Ascending aorta (tissue), 2 donors: ENCODE data around the gene ZNF100. TPM values are rescaled to one million over a fixed set of nuclear protein-coding genes. Genes with fewer than 3 reads are reported as not detected.

Experiments used
- DNase-seq, 2 donors: peaks; one replicate each; pipeline ENCODE4 v3.0.0-alpha.2; 2019; ENCODE audit warnings: low spot score in 2 of 2
- H3K27ac ChIP-seq, 2 donors: fragments of 200-600 bp; sonication (generic); one replicate each; pipeline ENCODE4 v1.5.1; 2016 to 2017; ENCODE audit warnings: mild to moderate bottlenecking in 1 of 2
- H3K27me3 ChIP-seq: fragments of 200-600 bp; sonication (generic); one replicate; pipeline ENCODE4 v1.5.1; 2017
- H3K36me3 ChIP-seq, 2 donors: fragments of 200-600 bp; sonication (generic); one replicate each; pipeline ENCODE4 v1.5.1; 2016
- H3K4me1 ChIP-seq, 2 donors: fragments of 200-600 bp; sonication (generic); one replicate each; pipeline ENCODE4 v1.5.1; 2016 to 2017; ENCODE audit warnings: mild to moderate bottlenecking in 1 of 2
- H3K4me3 ChIP-seq, 2 donors: fragments of 200-600 bp; sonication (generic); one replicate each; pipeline ENCODE4 v1.5.1; 2016 to 2017; ENCODE audit warnings: mild to moderate bottlenecking in 1 of 2
- H3K9me3 ChIP-seq, 2 donors: fragments of 200-600 bp; sonication (generic); one replicate each; pipeline ENCODE4 v1.5.1; 2016
- intact Hi-C: fragments of 100-400 bp; cut with DNase I; formaldehyde crosslinking; loops from one replicate; pipeline ENCODE4 v1.15.1; 2023
- total RNA-seq: library from RNA; depleted of rRNA; stranded (reverse); fragments of >200 nt; gene quantifications from one replicate; pipeline ENCODE4 v1.1.0, GENCODE V29; 2016
- TF ChIP-seq, protein P1 (sequence below), 3 experiments: fragments of 200-600 bp in 2 of 3; fragments of 450-650 bp in 1 of 3; sonication (generic) in 2 of 3; IDR thresholded peaks; one replicate each; pipeline ENCODE4 v1.5.1; 2016 to 2019; ENCODE audit warnings: antibody characterized with exemption in 3 of 3, mild to moderate bottlenecking in 1 of 3, moderate library complexity in 1 of 3

ZNF100 gene
- total RNA-seq, 1 donor from 2014 or later, result 4.2 TPM

- Histone ChIP-seq H3K36me3 (no peaks in the 10 kb centered on the region), H3K27me3 (no peaks in the 10 kb centered on the region), H3K4me1 (no peaks in the 10 kb centered on the region), H3K9me3 (no peaks in the 10 kb centered on the region), H3K27ac (no peak overlapping the region), H3K4me3 (no peak overlapping the region)
- DNase-seq, result no peak
- TF ChIP-seq, protein P1, sequence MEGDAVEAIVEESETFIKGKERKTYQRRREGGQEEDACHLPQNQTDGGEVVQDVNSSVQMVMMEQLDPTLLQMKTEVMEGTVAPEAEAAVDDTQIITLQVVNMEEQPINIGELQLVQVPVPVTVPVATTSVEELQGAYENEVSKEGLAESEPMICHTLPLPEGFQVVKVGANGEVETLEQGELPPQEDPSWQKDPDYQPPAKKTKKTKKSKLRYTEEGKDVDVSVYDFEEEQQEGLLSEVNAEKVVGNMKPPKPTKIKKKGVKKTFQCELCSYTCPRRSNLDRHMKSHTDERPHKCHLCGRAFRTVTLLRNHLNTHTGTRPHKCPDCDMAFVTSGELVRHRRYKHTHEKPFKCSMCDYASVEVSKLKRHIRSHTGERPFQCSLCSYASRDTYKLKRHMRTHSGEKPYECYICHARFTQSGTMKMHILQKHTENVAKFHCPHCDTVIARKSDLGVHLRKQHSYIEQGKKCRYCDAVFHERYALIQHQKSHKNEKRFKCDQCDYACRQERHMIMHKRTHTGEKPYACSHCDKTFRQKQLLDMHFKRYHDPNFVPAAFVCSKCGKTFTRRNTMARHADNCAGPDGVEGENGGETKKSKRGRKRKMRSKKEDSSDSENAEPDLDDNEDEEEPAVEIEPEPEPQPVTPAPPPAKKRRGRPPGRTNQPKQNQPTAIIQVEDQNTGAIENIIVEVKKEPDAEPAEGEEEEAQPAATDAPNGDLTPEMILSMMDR (IDR thresholded peaks at IDR 0.05), result no peak
- intact Hi-C loops, result no loop called here
Measured at GRCh38 chr19:21694171-21694906, 73.0 kb downstream of the ZNF100 start.

GRCh38 chr19:21693399-21693798 lies 74.0 kb downstream of the ZNF100 start:
- TF ChIP-seq, protein P1 (IDR thresholded peaks at IDR 0.05), result no peak
- Histone ChIP-seq H3K27me3 (no peaks in the 10 kb centered on the region), H3K4me1 (no peaks in the 10 kb centered on the region), H3K4me3 (no peak overlapping the region), H3K27ac (no peak overlapping the region), H3K9me3 (no peaks in the 10 kb centered on the region), H3K36me3 (no peaks in the 10 kb centered on the region)
- intact Hi-C loops, result no loop called here
- DNase-seq, result no peak

DNA sequence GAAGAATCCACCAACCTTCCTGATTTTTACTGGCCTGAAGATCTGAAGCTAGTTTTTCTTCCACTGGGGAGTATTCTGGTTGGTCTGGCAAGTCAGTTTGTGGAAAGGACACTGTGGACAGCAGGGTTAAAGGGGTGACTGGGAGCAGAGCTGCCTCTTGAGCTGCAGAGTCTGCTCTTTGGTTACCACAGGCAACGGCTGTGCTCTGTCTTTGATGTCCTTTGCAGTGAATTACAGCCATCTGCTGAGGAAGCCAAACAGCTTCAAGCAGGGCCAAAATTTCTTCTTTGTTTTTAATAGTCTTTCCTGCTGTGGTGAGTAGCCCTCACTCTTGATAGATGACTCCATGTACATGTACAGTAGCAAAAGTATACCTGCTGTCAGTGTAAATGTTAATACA lies 75.7 kb downstream of the ZNF100 start:
- no peaks in the 10 kb centered on the region for H3K36me3 ChIP-seq
- H3K27me3 ChIP-seq, result no peaks in the 10 kb centered on the region
- H3K27ac ChIP-seq, result no peak overlapping the region
- no peaks in the 10 kb centered on the region for H3K4me1 ChIP-seq
- H3K9me3 ChIP-seq, result no peaks in the 10 kb centered on the region
- TF ChIP-seq, protein P1 (IDR thresholded peaks at IDR 0.05), result no peak
- H3K4me3 ChIP-seq, result no peak overlapping the region
- intact Hi-C loops, result no loop called here
- DNase-seq, result no peak

GRCh38 chr19:21688464-21688863 lies 78.9 kb downstream of the ZNF100 start:
- Histone ChIP-seq H3K36me3 (no peaks in the 10 kb centered on the region), H3K4me1 (no peaks in the 10 kb centered on the region), H3K4me3 (no peak overlapping the region), H3K27ac (no peak overlapping the region), H3K27me3 (no peaks in the 10 kb centered on the region), H3K9me3 (no peaks in the 10 kb centered on the region)
- no peak for DNase-seq
- intact Hi-C loops, result no loop called here
- TF ChIP-seq, protein P1 (IDR thresholded peaks at IDR 0.05), result no peak

DNA sequence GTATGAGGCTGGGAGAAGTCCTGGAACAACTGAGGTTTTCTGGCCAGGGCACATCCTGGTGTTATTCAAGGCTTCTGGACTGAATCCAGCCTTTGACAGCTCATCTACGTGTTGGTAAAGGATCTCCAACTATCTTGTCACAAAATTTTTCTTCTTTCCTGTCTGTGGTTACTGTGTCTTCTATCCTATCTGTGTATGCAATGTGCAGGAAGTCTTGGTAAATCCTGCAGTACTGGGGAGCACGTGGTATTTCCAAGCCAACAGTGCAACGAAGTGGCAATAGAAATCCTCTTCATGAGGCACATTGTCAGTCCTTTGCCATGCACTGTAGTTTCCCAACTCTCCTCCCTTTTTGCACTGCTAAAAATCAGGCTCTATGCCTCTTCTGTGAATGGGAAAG lies 86.7 kb downstream of the ZNF100 start:
- H3K4me3 ChIP-seq, result no peak overlapping the region
- intact Hi-C loops, result no loop called here
- H3K9me3 ChIP-seq, result no peaks in the 10 kb centered on the region
- no peak overlapping the region for H3K27ac ChIP-seq
- no peaks in the 10 kb centered on the region for H3K27me3 ChIP-seq
- TF ChIP-seq, protein P1 (IDR thresholded peaks at IDR 0.05), result no peak
- DNase-seq, result no peak
- no peaks in the 10 kb centered on the region for H3K36me3 ChIP-seq
- no peaks in the 10 kb centered on the region for H3K4me1 ChIP-seq
